SJSA1 (cell line): ENCODE results near the gene DDX51. TPM values are rescaled to one million over a fixed set of nuclear protein-coding genes. Genes with fewer than 3 reads are reported as not detected.

ENCODE experiments used
- DNase-seq, 2 experiments: peaks; one replicate each; pipeline ENCODE4 v3.0.0-alpha.2; 2015 to 2020; ENCODE audit warnings: low spot score in 2 of 2, low read depth in 1 of 2
- H3K27ac ChIP-seq: fragments of 250-450 bp; sonication (Bioruptor Pico); 2 replicates; pipeline ENCODE4 v1.5.1; 2020; ENCODE audit warnings: mild to moderate bottlenecking, moderate library complexity
- H3K27me3 ChIP-seq: fragments of 250-450 bp; sonication (Bioruptor Pico); replicated peaks from 2 replicates; pipeline ENCODE4 v1.5.1; 2020; ENCODE audit warnings: mild to moderate bottlenecking, moderate library complexity
- H3K36me3 ChIP-seq: fragments of 250-450 bp; sonication (Bioruptor Pico); 2 replicates; pipeline ENCODE4 v1.5.1; 2020; ENCODE audit warnings: mild to moderate bottlenecking
- H3K4me1 ChIP-seq: fragments of 250-450 bp; sonication (Bioruptor Pico); replicated peaks from 2 replicates; pipeline ENCODE4 v1.6.1; 2021; ENCODE audit warnings: mild to moderate bottlenecking
- H3K4me3 ChIP-seq: fragments of 250-450 bp; sonication (Bioruptor Pico); 2 replicates; pipeline ENCODE4 v1.5.1; 2020; ENCODE audit warnings: mild to moderate bottlenecking
- H3K9me3 ChIP-seq: fragments of 250-450 bp; sonication (Bioruptor Pico); replicated peaks from 2 replicates; pipeline ENCODE4 v1.5.1; 2020; ENCODE audit warnings: mild to moderate bottlenecking
- total RNA-seq: library from RNA; depleted of rRNA; stranded (reverse); fragments of >200 nt; shearing (Covaris generic); gene quantifications from 2 replicates; pipeline ENCODE4 v1.2.3, GENCODE V29; 2014

Gene DDX51
- total RNA-seq, 1 experiment from 2014 or later, result 11.8 TPM

- Histone ChIP-seq H3K4me1 (peaks cover 15% of the 10 kb centered on the region), H3K36me3 (no peaks in the 10 kb centered on the region), H3K9me3 (no peaks in the 10 kb centered on the region), H3K4me3 (no peak overlapping the region), H3K27me3 (peaks cover 30% of the 10 kb centered on the region), H3K27ac (no peak overlapping the region)
- no peak for DNase-seq
These were observed 22.9 kb upstream of the DDX51 start for GRCh38 chr12:132166801-132167591.

GRCh38 chr12:132166093-132166492 is 22.0 kb upstream of the DDX51 start:
- H3K4me3 ChIP-seq, result no peak overlapping the region
- no peak for DNase-seq
- H3K27me3 ChIP-seq, result peaks cover 23% of the 10 kb centered on the region
- no peak overlapping the region for H3K27ac ChIP-seq
- peaks cover 15% of the 10 kb centered on the region for H3K4me1 ChIP-seq
- no peaks in the 10 kb centered on the region for H3K36me3 ChIP-seq
- H3K9me3 ChIP-seq, result no peaks in the 10 kb centered on the region

DNA sequence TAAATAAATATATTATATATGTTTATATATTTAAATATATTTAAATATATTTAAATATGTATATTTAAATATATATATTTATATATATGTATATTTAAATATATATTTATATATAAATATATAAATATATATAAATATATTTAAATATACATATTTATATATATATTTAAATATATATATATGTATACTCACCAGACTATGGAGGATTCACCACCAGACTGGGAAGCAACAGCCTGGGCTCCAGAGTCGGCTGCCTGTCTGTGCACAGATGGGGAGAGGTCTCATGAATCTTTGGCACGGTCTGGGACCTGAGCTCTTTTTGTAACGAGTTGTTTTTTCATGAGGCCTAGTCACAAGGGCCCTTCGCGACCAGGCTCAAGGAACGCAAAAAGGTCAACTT is 21.5 kb upstream of the DDX51 start:
- no peaks in the 10 kb centered on the region for H3K9me3 ChIP-seq
- H3K27ac ChIP-seq, result no peak overlapping the region
- H3K4me1 ChIP-seq, result peaks cover 15% of the 10 kb centered on the region
- H3K36me3 ChIP-seq, result no peaks in the 10 kb centered on the region
- H3K27me3 ChIP-seq, result peaks cover 19% of the 10 kb centered on the region
- DNase-seq, result no peak
- no peak overlapping the region for H3K4me3 ChIP-seq

DNA sequence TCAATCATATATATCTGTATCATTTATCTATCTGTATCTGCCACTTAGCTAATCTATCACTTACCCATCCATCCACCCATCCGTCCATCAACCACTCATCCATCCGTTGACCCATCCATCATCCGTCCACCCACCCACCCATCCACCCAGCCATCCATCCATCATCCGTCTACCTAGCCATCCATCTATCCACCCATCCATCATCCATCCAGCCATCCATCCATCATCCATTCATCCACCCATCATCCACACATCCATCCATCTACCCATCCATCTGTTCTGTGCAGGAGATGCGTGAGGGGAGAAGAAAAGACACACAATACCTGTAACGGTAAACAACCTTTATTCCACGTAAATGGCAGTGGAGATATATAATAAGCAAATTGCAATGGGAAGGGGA is 20.3 kb upstream of the DDX51 start:
- Histone ChIP-seq H3K4me3 (no peak overlapping the region), H3K9me3 (no peaks in the 10 kb centered on the region), H3K27ac (no peak overlapping the region), H3K36me3 (no peaks in the 10 kb centered on the region), H3K4me1 (peaks cover 15% of the 10 kb centered on the region), H3K27me3 (peaks cover 8% of the 10 kb centered on the region; the same call in 1 of the 2 replicates)
- no peak for DNase-seq

DNA sequence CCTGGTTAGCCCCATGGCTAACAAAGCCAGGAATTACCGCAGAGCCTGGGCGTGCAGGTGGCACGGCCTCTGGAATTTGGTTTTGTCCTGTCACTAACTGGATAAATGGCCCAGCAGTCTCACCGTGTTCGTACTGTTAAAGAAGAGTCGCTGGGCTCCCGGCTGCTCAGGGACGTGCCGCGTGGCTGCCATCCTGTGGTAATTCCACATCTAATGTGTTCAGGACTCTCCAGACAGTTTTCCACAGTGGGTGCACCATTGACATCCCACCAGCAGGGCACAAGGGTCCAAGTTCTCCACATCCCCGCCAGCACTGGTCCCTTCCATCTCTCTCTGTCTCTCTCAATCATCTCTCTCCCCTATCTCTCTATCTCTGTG is 19.8 kb upstream of the DDX51 start:
- H3K9me3 ChIP-seq, result no peaks in the 10 kb centered on the region
- DNase-seq, result no peak
- no peaks in the 10 kb centered on the region for H3K36me3 ChIP-seq
- H3K4me3 ChIP-seq, result no peak overlapping the region
- H3K27ac ChIP-seq, result no peak overlapping the region
- H3K27me3 ChIP-seq, result peaks cover 7% of the 10 kb centered on the region; the same call in 1 of the 2 replicates
- peaks cover 15% of the 10 kb centered on the region for H3K4me1 ChIP-seq

DNA sequence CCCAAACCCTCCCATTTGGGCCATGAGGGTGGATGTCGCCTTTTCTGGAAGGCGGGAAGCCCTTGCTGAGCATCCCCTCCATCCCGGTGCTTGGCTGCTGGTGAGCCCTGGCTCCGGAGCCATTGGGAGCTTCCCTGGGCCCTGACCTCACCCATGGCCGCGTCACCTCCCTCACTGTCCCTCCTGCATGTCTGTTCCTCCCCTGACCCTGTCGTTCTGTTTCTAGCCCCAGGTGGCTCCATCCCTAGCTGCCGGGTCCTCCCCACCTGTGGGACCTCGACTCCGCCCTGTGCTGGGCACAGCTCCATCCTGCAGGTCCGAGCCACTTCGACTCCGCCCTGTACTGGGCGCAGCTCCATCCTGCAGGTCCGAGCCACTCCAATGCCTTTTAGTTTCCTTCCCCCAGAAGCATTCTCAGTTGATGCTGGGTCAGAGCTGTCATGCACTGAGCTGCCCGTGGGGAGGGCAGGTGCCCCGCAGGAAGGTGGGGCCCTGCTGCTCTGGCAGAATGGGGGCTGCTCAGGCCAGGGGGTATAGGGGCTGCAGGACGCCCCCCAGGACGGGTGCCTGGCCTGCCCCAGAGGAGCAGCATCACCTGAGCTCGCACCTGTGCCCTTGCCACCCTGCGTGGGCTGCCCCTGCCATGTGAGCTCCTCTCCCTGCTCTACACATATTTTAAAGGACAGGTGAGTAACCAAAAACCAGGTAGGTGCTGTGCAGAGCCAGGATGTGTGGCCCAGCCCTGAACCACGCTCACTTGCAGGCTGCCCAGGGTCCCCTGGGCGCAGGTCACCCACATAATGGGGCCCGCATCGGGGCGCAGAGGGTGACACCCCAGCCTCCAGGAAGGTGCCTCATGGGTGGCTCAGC is 19.2 kb upstream of the DDX51 start:
- H3K4me3 ChIP-seq, result no peak overlapping the region
- H3K27me3 ChIP-seq, result peaks cover under 1% of the 10 kb centered on the region; the same call in 1 of the 2 replicates
- H3K9me3 ChIP-seq, result no peaks in the 10 kb centered on the region
- DNase-seq, result no peak
- H3K4me1 ChIP-seq, result peaks cover 15% of the 10 kb centered on the region
- H3K27ac ChIP-seq, result no peak overlapping the region
- H3K36me3 ChIP-seq, result no peaks in the 10 kb centered on the region

DNA sequence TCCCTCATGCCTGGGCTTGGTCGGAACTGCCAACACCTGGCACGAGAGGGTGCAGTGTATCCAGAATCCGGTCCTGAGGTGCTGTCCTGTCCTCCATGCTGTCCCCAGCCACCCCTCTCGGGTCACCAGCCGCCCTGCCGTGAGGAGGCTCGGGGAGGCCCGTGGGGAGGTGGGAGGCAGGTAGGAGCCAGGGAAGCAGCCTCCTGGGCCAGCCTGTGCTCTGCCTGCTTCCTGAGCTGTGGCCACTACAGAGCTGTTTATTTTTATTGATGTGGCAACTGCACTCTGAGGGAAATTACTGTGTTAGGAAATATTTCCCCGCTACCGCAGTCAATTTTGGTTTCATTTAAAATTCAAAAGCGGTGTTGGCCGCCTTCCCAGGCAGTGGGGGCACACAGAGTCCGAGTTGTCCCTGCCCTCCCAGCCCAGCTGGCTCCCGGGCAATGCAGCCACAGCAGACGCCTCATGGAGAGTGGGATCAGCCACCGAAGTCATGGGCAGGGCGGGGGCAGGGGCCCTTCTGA is 18.5 kb upstream of the DDX51 start:
- H3K4me3 ChIP-seq, result no peak overlapping the region
- H3K27ac ChIP-seq, result no peak overlapping the region
- H3K4me1 ChIP-seq, result peaks cover 15% of the 10 kb centered on the region
- no peaks in the 10 kb centered on the region for H3K27me3 ChIP-seq
- no peaks in the 10 kb centered on the region for H3K36me3 ChIP-seq
- no peaks in the 10 kb centered on the region for H3K9me3 ChIP-seq
- DNase-seq, result peak; percentile 68 to 70

DNA sequence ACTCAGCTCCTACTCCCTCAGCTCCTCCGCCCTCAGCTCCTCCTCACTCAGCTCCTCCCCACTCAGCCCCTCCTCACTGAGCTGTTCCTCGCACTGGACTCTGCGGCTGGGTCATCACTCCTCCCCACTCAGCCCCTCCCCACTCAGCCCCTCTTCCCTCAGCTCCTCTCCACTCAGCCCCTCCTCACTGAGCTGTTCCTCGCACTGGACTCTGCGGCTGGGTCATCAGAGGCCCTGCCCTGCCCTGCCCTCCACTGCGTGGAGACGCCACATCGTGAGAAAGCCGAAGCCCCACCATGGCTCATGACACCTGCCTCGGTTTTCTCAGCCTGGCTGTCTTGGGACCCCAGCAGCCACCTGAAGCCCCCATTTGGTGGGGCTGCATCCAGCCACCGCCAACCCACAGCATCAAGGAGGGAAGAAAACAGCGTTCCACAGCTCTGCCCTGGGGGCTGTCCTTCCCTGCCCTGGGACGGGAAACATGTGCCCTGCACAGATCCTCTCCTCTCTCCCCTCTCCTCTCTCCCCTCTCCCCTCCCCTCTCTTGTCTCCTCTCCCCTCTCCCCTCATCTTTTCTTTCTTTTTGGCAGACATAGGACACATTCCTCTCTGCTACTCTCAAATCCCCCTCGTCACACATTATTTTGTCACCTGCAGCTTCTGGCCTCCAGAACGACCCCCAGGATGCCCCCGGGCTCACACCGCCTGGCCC is 17.8 kb upstream of the DDX51 start:
- Histone ChIP-seq H3K4me1 (peaks cover 15% of the 10 kb centered on the region), H3K27ac (no peak overlapping the region), H3K36me3 (no peaks in the 10 kb centered on the region), H3K27me3 (no peaks in the 10 kb centered on the region), H3K4me3 (no peak overlapping the region), H3K9me3 (no peaks in the 10 kb centered on the region)
- no peak for DNase-seq

DNA sequence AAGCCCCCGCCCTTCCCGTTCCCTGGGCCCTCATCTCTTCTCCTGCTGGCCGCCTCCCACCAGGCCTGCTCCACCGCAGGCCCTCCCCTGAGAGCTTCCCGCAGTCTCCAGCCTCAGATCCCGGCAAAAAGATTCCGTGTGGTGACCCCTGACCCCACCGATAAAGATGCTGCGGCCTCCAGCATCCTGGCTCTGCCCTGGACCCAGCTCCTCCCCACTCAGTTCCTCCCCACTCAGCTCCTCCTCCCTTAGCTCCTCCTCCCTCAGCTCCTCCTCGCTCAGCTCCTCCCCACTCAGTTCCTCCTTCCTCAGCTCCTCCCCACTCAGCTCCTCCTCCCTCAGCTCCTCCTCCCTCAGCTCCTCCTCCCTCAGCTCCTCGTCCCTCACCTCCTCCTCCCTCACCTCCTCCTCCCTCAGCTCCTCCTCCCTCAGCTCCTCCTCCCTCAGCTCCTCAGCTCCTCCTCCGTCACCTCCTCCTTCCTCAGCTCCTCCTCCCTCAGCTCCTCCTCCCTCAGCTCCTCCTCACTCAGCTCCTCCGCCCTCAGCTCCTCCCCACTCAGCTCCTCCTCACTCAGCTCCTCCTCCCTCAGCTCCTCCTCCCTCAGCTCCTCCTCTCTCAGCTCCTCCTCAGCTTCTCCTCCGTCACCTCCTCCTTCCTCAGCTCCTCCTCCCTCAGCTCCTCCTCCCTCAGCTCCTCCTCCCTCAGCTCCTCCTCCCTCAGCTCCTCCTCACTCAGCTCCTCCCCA is 17.1 kb upstream of the DDX51 start:
- Histone ChIP-seq H3K27ac (no peak overlapping the region), H3K9me3 (no peaks in the 10 kb centered on the region), H3K4me3 (no peak overlapping the region), H3K4me1 (peaks cover 15% of the 10 kb centered on the region), H3K36me3 (no peaks in the 10 kb centered on the region), H3K27me3 (no peaks in the 10 kb centered on the region)
- no peak for DNase-seq

DNA sequence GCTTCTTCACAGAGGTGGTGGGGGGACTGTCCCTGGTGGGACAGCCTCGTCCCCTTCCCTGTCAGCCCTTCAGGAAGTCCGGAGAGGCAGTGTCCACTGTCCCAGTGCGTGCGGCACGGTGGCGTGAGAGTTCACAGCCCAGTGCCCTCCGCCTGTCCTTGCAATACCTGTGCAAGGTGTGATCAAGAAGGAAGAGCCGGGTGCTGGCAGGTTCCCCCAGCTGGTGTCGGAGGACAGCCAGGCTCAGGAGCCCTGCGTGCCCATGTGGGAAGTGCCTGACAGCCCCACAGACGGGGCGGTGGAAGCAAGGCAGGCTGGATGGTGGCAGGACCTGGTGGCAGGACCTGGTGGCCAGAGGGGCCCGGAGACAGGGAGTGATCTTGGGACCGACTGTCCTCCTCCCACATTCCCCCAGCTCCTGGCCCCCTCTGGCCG is 16.5 kb upstream of the DDX51 start:
- no peak overlapping the region for H3K4me3 ChIP-seq
- no peaks in the 10 kb centered on the region for H3K9me3 ChIP-seq
- H3K27ac ChIP-seq, result no peak overlapping the region
- H3K27me3 ChIP-seq, result no peaks in the 10 kb centered on the region
- no peaks in the 10 kb centered on the region for H3K36me3 ChIP-seq
- no peak for DNase-seq
- peaks cover 15% of the 10 kb centered on the region for H3K4me1 ChIP-seq

GRCh38 chr12:132160016-132160415 is 15.9 kb upstream of the DDX51 start:
- Histone ChIP-seq H3K36me3 (no peaks in the 10 kb centered on the region), H3K4me3 (no peak overlapping the region), H3K27ac (no peak overlapping the region), H3K9me3 (no peaks in the 10 kb centered on the region), H3K4me1 (peaks cover 15% of the 10 kb centered on the region), H3K27me3 (no peaks in the 10 kb centered on the region)
- no peak for DNase-seq

GRCh38 chr12:132159555-132160003 is 15.5 kb upstream of the DDX51 start:
- DNase-seq, result no peak
- no peak overlapping the region for H3K27ac ChIP-seq
- H3K27me3 ChIP-seq, result no peaks in the 10 kb centered on the region
- H3K9me3 ChIP-seq, result no peaks in the 10 kb centered on the region
- H3K4me1 ChIP-seq, result peaks cover 15% of the 10 kb centered on the region
- no peak overlapping the region for H3K4me3 ChIP-seq
- no peaks in the 10 kb centered on the region for H3K36me3 ChIP-seq
